Nucleus accumbens (tissue), 56 donors: ENCODE data around the gene RALGPS1.
A peak's percentile ranks its signal among the peaks of the same experiment; 100 is the strongest.

ENCODE experiments used
- DNase-seq, 56 donors: peaks; one replicate each; lab custom pipeline; 2025; lab: John Stamatoyannopoulos, UW

The RALGPS1 gene

GRCh38 chr9:127066851-127067136, 152.2 kb downstream of the RALGPS1 start:
- no peak for DNase-seq

GRCh38 chr9:127067603-127068220, 153.1 kb downstream of the RALGPS1 start:
- no peak for DNase-seq

GRCh38 chr9:127074561-127075548, 160.3 kb downstream of the RALGPS1 start:
- peak in 34 of 56 donors; percentile 7 to 76 (median 40) for DNase-seq

- no peak for DNase-seq
These were observed 161.2 kb downstream of the RALGPS1 start for GRCh38 chr9:127075624-127076372.

GRCh38 chr9:127076860-127077643, 162.5 kb downstream of the RALGPS1 start:
- DNase-seq = no peak

- DNase-seq = no peak
These were observed 163.0 kb downstream of the RALGPS1 start for GRCh38 chr9:127077644-127077946.

GRCh38 chr9:127078336-127078735, 163.8 kb downstream of the RALGPS1 start:
- no peak for DNase-seq

GRCh38 chr9:127078988-127079387, 164.4 kb downstream of the RALGPS1 start:
- DNase-seq = no peak

- DNase-seq = no peak
These were observed 165.0 kb downstream of the RALGPS1 start for GRCh38 chr9:127079446-127080140.

- no peak for DNase-seq
These were observed 166.9 kb downstream of the RALGPS1 start for GRCh38 chr9:127081250-127082185.

- DNase-seq = no peak
These were observed 168.8 kb downstream of the RALGPS1 start for GRCh38 chr9:127083138-127083980.

- no peak for DNase-seq
These were observed 169.8 kb downstream of the RALGPS1 start for GRCh38 chr9:127084076-127085039.

GRCh38 chr9:127085186-127085585, 170.6 kb downstream of the RALGPS1 start:
- no peak for DNase-seq

GRCh38 chr9:127086771-127087170, 172.2 kb downstream of the RALGPS1 start:
- DNase-seq = no peak

- DNase-seq = no peak
These were observed 172.8 kb downstream of the RALGPS1 start for GRCh38 chr9:127087411-127087810.

GRCh38 chr9:127087836-127088235, 173.3 kb downstream of the RALGPS1 start:
- no peak for DNase-seq
